Gastrocnemius medialis (tissue), 4 donors: ENCODE data around the gene PCLAF. TPM values are rescaled to one million over a fixed set of nuclear protein-coding genes. Genes with fewer than 3 reads are reported as not detected.
"Not testable (repeated sequence)": the region's sequence is repeated elsewhere in the genome, so short reads cannot be mapped to it uniquely, and the experiment has no call there.

Experiments
- ATAC-seq, 2 donors: fragments of 150-250 bp; one replicate each; pipeline ENCODE4 v1.9.1; 2016
- DNase-seq, 2 donors: peaks; one replicate each; pipeline ENCODE4 v3.0.0-alpha.2; 2019
- H3K27ac ChIP-seq, 4 donors: fragments of 200-600 bp; sonication (generic); 1 replicate in 1 of 4; 2 replicates in 3 of 4; pipeline ENCODE4 v1.5.1; 2016 to 2018; ENCODE audit warnings: mild to moderate bottlenecking in 2 of 4, moderate library complexity in 1 of 4
- H3K27me3 ChIP-seq, 3 donors: fragments of 200-600 bp; sonication (generic) in 2 of 3; 1 replicate in 1 of 3; 2 replicates in 2 of 3; pipeline versions ENCODE4 v1.5.1 to v1.6.0; 2016 to 2019; ENCODE audit warnings: mild to moderate bottlenecking in 1 of 3, moderate library complexity in 1 of 3
- H3K36me3 ChIP-seq, 2 donors: fragments of 200-600 bp; sonication (generic) in 1 of 2; one replicate each; pipeline ENCODE4 v1.5.1; 2017 to 2018
- H3K4me1 ChIP-seq, 2 donors: fragments of 200-600 bp; sonication (generic) in 1 of 2; one replicate each; pipeline ENCODE4 v1.5.1; 2016 to 2017; ENCODE audit warnings: mild to moderate bottlenecking in 2 of 2
- H3K4me3 ChIP-seq, 4 donors: fragments of 200-600 bp; sonication (generic) in 3 of 4; 1 replicate in 1 of 4; 2 replicates in 3 of 4; pipeline ENCODE4 v1.5.1; 2016 to 2019; ENCODE audit warnings: mild to moderate bottlenecking in 2 of 4
- H3K9me3 ChIP-seq, 3 donors: fragments of 200-600 bp; sonication (generic) in 2 of 3; 1 replicate in 1 of 3; 2 replicates in 2 of 3; pipeline ENCODE4 v1.5.1; 2016 to 2019
- CTCF ChIP-seq, 5 experiments: fragments of 450-650 bp in 3 of 5; fragments of 200-600 bp in 2 of 5; sonication (generic) in 2 of 5; IDR thresholded peaks in 4 of 5; conservative IDR thresholded peaks in 1 of 5; 1 replicate in 4 of 5; 2 replicates in 1 of 5; pipeline ENCODE4 v1.5.1; 2016 to 2019; ENCODE audit warnings: antibody characterized with exemption in 5 of 5, mild to moderate bottlenecking in 3 of 5, moderate library complexity in 3 of 5
- POLR2A ChIP-seq, 2 donors: fragments of 450-650 bp; IDR thresholded peaks; one replicate each; pipeline ENCODE4 v1.6.1; 2017; ENCODE audit warnings: antibody characterized with exemption in 2 of 2, mild to moderate bottlenecking in 2 of 2, moderate library complexity in 2 of 2
- in situ Hi-C, 4 donors: fragments of 200-750 bp; cut with MboI; loops; one replicate each; pipeline versions ENCODE4 v1.15.0 to v1.8.0; 2017; ENCODE audit warnings: low sequenced_read_pairs in 4 of 4
- intact Hi-C: fragments of 100-400 bp; cut with DNase I; formaldehyde crosslinking; loops from one replicate; pipeline ENCODE4 v1.15.1; 2023; ENCODE audit warnings: low total_unique reads
- total RNA-seq, 4 donors: library from RNA; depleted of rRNA; stranded (reverse); fragments of >200 nt; gene quantifications; one replicate each; pipeline versions ENCODE4 v1.1.0 to v1.2.3, GENCODE V29; 2016

The PCLAF gene
- total RNA-seq, 4 donors from 2014 or later, result 1.6 TPM; not detected in 3

- H3K4me1 ChIP-seq, result no peaks in the 10 kb centered on the region
- TF ChIP-seq CTCF (IDR thresholded peaks at IDR 0.05 in 4 of 5, conservative IDR thresholded peaks at IDR 0.05 in 1 of 5), result no peak
- no peak for TF ChIP-seq POLR2A (IDR thresholded peaks at IDR 0.05)
- H3K36me3 ChIP-seq, result peaks cover 0 to 68% of the 10 kb centered on the region in 2 donors
- DNase-seq (no peak), ATAC-seq (no peak)
- intact Hi-C loops (no loop called here), in situ Hi-C loops (no loop called here)
- no peaks in the 10 kb centered on the region for H3K27me3 ChIP-seq
- H3K27ac ChIP-seq, result no peak overlapping the region
- H3K9me3 ChIP-seq, result no peaks in the 10 kb centered on the region
- no peak overlapping the region for H3K4me3 ChIP-seq
These were observed 17.3 kb upstream of the PCLAF start for GRCh38 chr15:64398575-64398974.

- Histone ChIP-seq H3K4me1 (no peaks in the 10 kb centered on the region), H3K9me3 (no peaks in the 10 kb centered on the region), H3K4me3 (no peak overlapping the region), H3K36me3 (peaks cover 0 to 58% of the 10 kb centered on the region in 2 donors), H3K27ac (no peak overlapping the region), H3K27me3 (no peaks in the 10 kb centered on the region)
- no peak for TF ChIP-seq CTCF (IDR thresholded peaks at IDR 0.05 in 4 of 5, conservative IDR thresholded peaks at IDR 0.05 in 1 of 5)
- no peak for TF ChIP-seq POLR2A (IDR thresholded peaks at IDR 0.05)
- intact Hi-C loops (no loop called here), in situ Hi-C loops (no loop called here)
- ATAC-seq (no peak), DNase-seq (no peak)
These were observed 15.5 kb upstream of the PCLAF start for GRCh38 chr15:64396789-64397188.

GRCh38 chr15:64392471-64392870 lies 11.2 kb upstream of the PCLAF start:
- H3K27ac ChIP-seq, H3K27me3 ChIP-seq, H3K4me3 ChIP-seq, intact Hi-C loops, ATAC-seq, H3K4me1 ChIP-seq, H3K9me3 ChIP-seq, in situ Hi-C loops, DNase-seq: not testable (repeated sequence)
- peaks cover 0 to 26% of the 10 kb centered on the region in 2 donors for H3K36me3 ChIP-seq

- TF ChIP-seq POLR2A (IDR thresholded peaks at IDR 0.05), result no peak
- TF ChIP-seq CTCF (IDR thresholded peaks at IDR 0.05 in 4 of 5, conservative IDR thresholded peaks at IDR 0.05 in 1 of 5), result no peak
- Histone ChIP-seq H3K27me3 (no peaks in the 10 kb centered on the region), H3K9me3 (no peaks in the 10 kb centered on the region), H3K4me3 (no peak overlapping the region), H3K36me3 (no peaks in the 10 kb centered on the region), H3K27ac (peak overlapping the region in 1 of 4 donors; percentile 80), H3K4me1 (peaks cover 0 to 4% of the 10 kb centered on the region in 2 donors)
- intact Hi-C loops (loop anchor here (5.0 kb wide), 1 partner anchor 73 kb away; the partner anchor contains the start of gene ZNF609), in situ Hi-C loops (no loop called here)
- ATAC-seq, result no peak
- no peak for DNase-seq
These were observed 7.8 kb upstream of the PCLAF start for GRCh38 chr15:64389036-64389435.

- Histone ChIP-seq H3K9me3 (no peaks in the 10 kb centered on the region), H3K27me3 (no peaks in the 10 kb centered on the region), H3K4me1 (peaks cover 0 to 4% of the 10 kb centered on the region in 2 donors), H3K36me3 (no peaks in the 10 kb centered on the region), H3K4me3 (peak within 1 kb of the TSS; percentile 63 to 80 (median 78)), H3K27ac (peak within 1 kb of the TSS; percentile 55 to 82 (median 76))
- DNase-seq (peak; percentile 81 to 93), ATAC-seq (peak; percentile 95 to 98)
- intact Hi-C loops, result loop anchor here (5.0 kb wide), 1 partner anchor 75 kb away; the partner anchor contains the start of gene ZNF609
- in situ Hi-C loops, result no loop called here
- TF ChIP-seq CTCF (IDR thresholded peaks at IDR 0.05 in 4 of 5, conservative IDR thresholded peaks at IDR 0.05 in 1 of 5) (no peak), POLR2A (IDR thresholded peaks at IDR 0.05) (peak in 1 of 2 donors; percentile 20)
These were observed 6.4 kb upstream of the PCLAF start, which contains the start of gene TRIP4 for GRCh38 chr15:64387562-64388168. Gene TRIP4 (plus strand): TSS chr15:64387836. CDS start chr15:64387864, 28 bp downstream.
